HepG2 (cell line): ENCODE data around the gene TCF20. TPM values are rescaled to one million over a fixed set of nuclear protein-coding genes. Genes with fewer than 3 reads are reported as not detected.

Experiments
- ATAC-seq: fragments of 200-7000 bp; cut with Tn5 transposase; 3 replicates; pipeline ENCODE4 v1.9.1; 2020; ENCODE audit warnings: mild to moderate bottlenecking, moderate library complexity
- BruUV-seq: library from RNA; stranded (reverse); fragments of 400-500 nt; replicated peaks from 2 replicates; lab custom pipeline; 2021; lab: Mats Ljungman, UMichigan
- CTCF ChIA-PET: fragments of 300-600 bp; formaldehyde crosslinking; extraction: SDS; loops from one replicate; lab custom pipeline; 2021; ENCODE audit warnings: low total read pairs, inconsistent platforms, low intra/inter-chr PET ratio; lab: Yijun Ruan, JAX
- POLR2A ChIA-PET: fragments of 350-600 bp; sonication (Branson Sonifier 250); formaldehyde crosslinking; loops from one replicate; lab custom pipeline; 2020; ENCODE audit warnings: antibody characterized with exemption, inconsistent platforms; lab: Yijun Ruan, JAX
- DNase-seq: peaks from one replicate; pipeline ENCODE4 v3.0.0-alpha.2; 2015; ENCODE audit warnings: low spot score
- FAIRE-seq: peaks from 3 replicates; lab custom pipeline; 2011; peaks lifted over from hg19 to GRCh38; lab: Jason Lieb, UNC
- H2AFZ ChIP-seq: one replicate; pipeline ENCODE4 v1.6.1; 2011; ENCODE audit warnings: low read length, inconsistent platforms
- H3K27ac ChIP-seq: fragments of 300-600 bp; 3 replicates; pipeline ENCODE4 v1.8.0; 2011; ENCODE audit warnings: mixed run types, mild to moderate bottlenecking, mixed read lengths, low read length, inconsistent platforms; ENCODE audit not compliant: insufficient read depth; ENCODE audit errors: extremely low read length
- H3K27me3 ChIP-seq, 2 experiments: fragments of 200-600 bp in 1 of 2; 2 replicates in 1 of 2; 3 replicates in 1 of 2; pipeline versions ENCODE4 v1.6.0 to v1.8.0; 2011; ENCODE audit warnings: low read length in 2 of 2, mild to moderate bottlenecking in 2 of 2, moderate library complexity in 2 of 2, inconsistent platforms in 1 of 2; ENCODE audit not compliant: insufficient read depth in 2 of 2, control insufficient read depth in 1 of 2
- H3K36me3 ChIP-seq, 2 experiments: fragments of 200-600 bp in 1 of 2; replicated peaks in 1 of 2; 2 replicates in 1 of 2; 3 replicates in 1 of 2; pipeline versions ENCODE4 v1.5.1 to v1.8.0; 2011; ENCODE audit warnings: low read length in 2 of 2, inconsistent platforms in 1 of 2; ENCODE audit not compliant: insufficient read depth in 2 of 2, control insufficient read depth in 1 of 2
- H3K4me1 ChIP-seq: 2 replicates; pipeline ENCODE4 v1.5.1; 2012; ENCODE audit warnings: low read length, inconsistent platforms; ENCODE audit not compliant: insufficient read depth
- H3K4me2 ChIP-seq: 2 replicates; pipeline ENCODE4 v1.6.0; 2011; ENCODE audit warnings: low read depth, low read length, inconsistent platforms
- H3K4me3 ChIP-seq, 3 experiments: fragments of 200-600 bp in 1 of 3; sonication (generic), shearing (Covaris generic) in 1 of 3; replicated peaks in 1 of 3; 2 replicates each; pipeline ENCODE4 v1.5.1; 2011 to 2016; ENCODE audit warnings: low read length in 3 of 3, inconsistent platforms in 2 of 3, low read depth in 2 of 3, mild to moderate bottlenecking in 2 of 3, control low read depth in 1 of 3, mixed read lengths in 1 of 3; ENCODE audit not compliant: insufficient read depth in 1 of 3
- H3K79me2 ChIP-seq: one replicate; pipeline ENCODE4 v1.6.1; 2011; ENCODE audit warnings: low read length, inconsistent platforms; ENCODE audit not compliant: insufficient read depth
- H3K9ac ChIP-seq: 2 replicates; pipeline ENCODE4 v1.6.0; 2011; ENCODE audit warnings: mild to moderate bottlenecking, low read depth, low read length, inconsistent platforms; ENCODE audit not compliant: insufficient read depth
- H3K9me3 ChIP-seq: 2 replicates; pipeline ENCODE4 v1.5.1; 2012; ENCODE audit warnings: mild to moderate bottlenecking, low read length
- H4K20me1 ChIP-seq: 2 replicates; pipeline ENCODE4 v1.6.0; 2011; ENCODE audit warnings: inconsistent platforms, mild to moderate bottlenecking, low read length, moderate library complexity; ENCODE audit not compliant: insufficient read depth
- CEBPZ ChIP-seq: IDR thresholded peaks from 2 replicates; pipeline ENCODE4 v1.6.1; 2012; ENCODE audit warnings: low read length, improper control_type of control experiment
- CENPX ChIP-seq: sonication (generic); formaldehyde crosslinking; IDR thresholded peaks from 2 replicates; pipeline ENCODE4 v1.9.0; 2021; ENCODE audit warnings: mild to moderate bottlenecking, missing genetic modification reagents, moderate library complexity
- HNRNPUL1 ChIP-seq: fragments of 200-400 bp; formaldehyde crosslinking; IDR thresholded peaks from 2 replicates; pipeline ENCODE4 v1.6.1; 2017; ENCODE audit warnings: low read depth, mild to moderate bottlenecking, low read length, moderate library complexity
- RCOR2 ChIP-seq: IDR thresholded peaks from 2 replicates; pipeline ENCODE4 v1.6.1; 2016; ENCODE audit warnings: missing biosample characterization, missing genetic modification reagents
- SSRP1 ChIP-seq: IDR thresholded peaks from 2 replicates; pipeline ENCODE4 v1.6.1; 2016; ENCODE audit warnings: control low read depth
- THAP7 ChIP-seq: sonication (generic); formaldehyde crosslinking; IDR thresholded peaks from 2 replicates; pipeline ENCODE4 v1.8.1; 2023; ENCODE audit warnings: mild to moderate bottlenecking, missing genetic modification reagents
- ZNF331 ChIP-seq: sonication (generic); formaldehyde crosslinking; IDR thresholded peaks from 2 replicates; pipeline ENCODE4 v1.4.0; 2020; ENCODE audit warnings: missing genetic modification reagents
- ZNF589 ChIP-seq: sonication (generic); formaldehyde crosslinking; conservative IDR thresholded peaks from 2 replicates; pipeline ENCODE4 v1.8.0; 2022; ENCODE audit warnings: mild to moderate bottlenecking, moderate library complexity, missing genetic modification reagents
- WGBS: methylation state at CpG from one replicate; pipeline ENCODE4 v1.1.6; 2017; ENCODE audit warnings: low lambda C conversion rate; 5-methylcytosine and 5-hydroxymethylcytosine counted together
- in situ Hi-C: cut with HindIII; loops from 2 replicates; pipeline ENCODE4 v1.10.0; 2017; ENCODE audit warnings: low pct_unique_long_range_greater_than_20kb; ENCODE audit not compliant: extremely low pct_ligation_motif_present
- intact Hi-C: fragments of 100-400 bp; cut with micrococcal nuclease; formaldehyde crosslinking; loops from one replicate; pipeline ENCODE4 v1.10.0; 2022; ENCODE audit not compliant: unreplicated experiment
- polyA plus RNA-seq, 8 experiments: library from polyadenylated mRNA; depleted of rRNA in 3 of 8; stranded (reverse) in 7 of 8; unstranded in 1 of 8; fragments of >200 nt; fragmentation: Illumina TruSeq in 4 of 8; extraction: Trizol in 4 of 8; gene quantifications; 2 replicates each; pipeline versions ENCODE4 v1.2.1 to v1.2.3, GENCODE V29; 2011 to 2016; ENCODE audit warnings: low read depth in 4 of 8, missing spikeins in 1 of 8, mixed read lengths in 1 of 8; ENCODE audit not compliant: insufficient read depth in 1 of 8
- total RNA-seq, 5 experiments: library from RNA; depleted of rRNA; stranded (reverse); fragments of >200 nt; fragmentation: Illumina TruSeq; extraction: Trizol; gene quantifications; 2 replicates each; pipeline ENCODE4 v1.2.3, GENCODE V29; 2016; ENCODE audit warnings: low read depth in 1 of 5

The TCF20 gene
- total and polyA plus RNA-seq, 2 of the 13 experiments (the other 11 are each of a cell fraction or from before 2014, with no cell fraction given) = 12.8 to 23.7 TPM

GRCh38 chr22:42317008-42317407 is 46.6 kb upstream of the TCF20 start:
- no peak overlapping the region for H3K9ac ChIP-seq
- no peak overlapping the region for H3K4me3 ChIP-seq
- H2AFZ ChIP-seq = no peak overlapping the region
- peaks cover 1 to 19% of the 10 kb centered on the region in 2 experiments; a peak in 2 of 5 replicates for H3K27me3 ChIP-seq
- WGBS = 52% methylated on average over 13 of the region's 13 CpGs
- H3K79me2 ChIP-seq = no peaks in the 10 kb centered on the region
- FAIRE-seq = no peak
- H4K20me1 ChIP-seq = no peaks in the 10 kb centered on the region
- in situ Hi-C loops = no loop called here
- BruUV-seq = no TSS peak
- TF ChIP-seq CENPX (no peak), RCOR2 (no peak), SSRP1 (no peak), THAP7 (CRISPR knock-in tag) (no peak), HNRNPUL1 (no peak), ZNF589 (CRISPR knock-in tag) (no peak), CEBPZ (no peak), ZNF331 (CRISPR knock-in tag) (no peak)
- no peak overlapping the region for H3K27ac ChIP-seq
- no peak for DNase-seq
- no peaks in the 10 kb centered on the region for H3K9me3 ChIP-seq
- POLR2A ChIA-PET = no interaction called here
- no peak for ATAC-seq
- no peaks in the 10 kb centered on the region for H3K36me3 ChIP-seq
- H3K4me1 ChIP-seq = peaks cover 34% of the 10 kb centered on the region
- CTCF ChIA-PET = no interaction called here
- intact Hi-C loops = no loop called here
- no peak overlapping the region for H3K4me2 ChIP-seq
